ENCODE results near the gene SDK1. TPM values are rescaled to one million over a fixed set of nuclear protein-coding genes. Genes with fewer than 3 reads are reported as not detected.

Gene SDK1
- total and polyA plus RNA-seq, 2 of the 8 experiments (the other 6 are each of a cell fraction or from before 2014, with no cell fraction given), result 3.3 to 7.2 TPM

- H3K27me3 ChIP-seq (replicated peaks in 1 of 4; ENCODE audit: control insufficient read depth in 3 of 4, extremely low read depth in 1 of 4, insufficient read depth in 3 of 4, low read length in 3 of 4), result no peaks in the 10 kb centered on the region
- WGBS, 2 experiments (ENCODE audit: extremely low coverage in 1 of 2, insufficient coverage in 1 of 2, insufficient read length in 1 of 2, insufficient replicate concordance in 2 of 2, low coverage in 1 of 2, low lambda C conversion rate in 2 of 2, missing lambda C conversion rate in 1 of 2), result 81% methylated on average over 3 of the region's 3 CpGs; no CpG with 5 or more reads in 1 of the 2 experiments
- H3K4me3 ChIP-seq (ENCODE audit: extremely low read depth in 1 of 4, insufficient read depth in 2 of 4, low read depth in 3 of 4, low read length in 4 of 4), result no peak overlapping the region
- H3K9ac ChIP-seq (replicated peaks in 1 of 4; ENCODE audit: extremely low read depth in 1 of 4, low read depth in 3 of 4, low read length in 3 of 4), result no peak overlapping the region
- no peak for DNase-seq (ENCODE audit: low read depth in 1 of 2, low spot score in 2 of 2)
- no peak overlapping the region for H2BK5ac ChIP-seq (ENCODE audit: low read depth, low read length)
- no peak overlapping the region for H3K27ac ChIP-seq (ENCODE audit: low read depth, low read length)
- H3K4me1 ChIP-seq (replicated peaks in 1 of 4; ENCODE audit: control insufficient read depth in 3 of 4, insufficient read depth in 4 of 4, low read length in 3 of 4), result no peaks in the 10 kb centered on the region
- H2AK5ac ChIP-seq (ENCODE audit: low read depth, low read length), result no peak overlapping the region
- H3K14ac ChIP-seq (ENCODE audit: insufficient read length), result no peak overlapping the region
- TF ChIP-seq ATF2 (IDR thresholded peaks at IDR 0.05; ENCODE audit: low read length) (no peak), MAX (IDR thresholded peaks at IDR 0.05) (no peak), RAD21 (IDR thresholded peaks at IDR 0.05 in 1 of 2, conservative IDR thresholded peaks at IDR 0.05 in 1 of 2; ENCODE audit: low read depth in 2 of 2, low read length in 2 of 2) (0 out of 4 replicates have a peak, but pooled peaks of 1 of the 2 experiments have one; percentile 9)
- H3K79me2 ChIP-seq (ENCODE audit: control insufficient read depth in 1 of 2, insufficient read depth in 2 of 2, low read length in 2 of 2), result no peaks in the 10 kb centered on the region
- H3K79me1 ChIP-seq (ENCODE audit: low read depth, low read length), result no peaks in the 10 kb centered on the region; the same call in 1 of the 2 replicates
- no peak overlapping the region for H4K91ac ChIP-seq (replicated peaks; ENCODE audit: insufficient read length, low read length)
- no peak overlapping the region for H4K5ac ChIP-seq (ENCODE audit: insufficient read length, low read depth, low read length)
- no peaks in the 10 kb centered on the region for H4K20me1 ChIP-seq (replicated peaks in 1 of 2; ENCODE audit: control insufficient read depth in 1 of 2, insufficient read depth in 2 of 2, low read length in 2 of 2)
- no peak overlapping the region for H3K56ac ChIP-seq (replicated peaks; ENCODE audit: insufficient read length, low read depth, low read length)
- H3K9me3 ChIP-seq (ENCODE audit: insufficient read depth in 2 of 2, low read depth in 1 of 2, low read length in 1 of 2), result peaks cover 0 to 7% of the 10 kb centered on the region in 2 experiments; a peak in 3 of 4 replicates
- no peaks in the 10 kb centered on the region for H3K36me3 ChIP-seq (ENCODE audit: control insufficient read depth in 2 of 4, insufficient read depth in 4 of 4, low read length in 3 of 4)
- no peak overlapping the region for H3K23ac ChIP-seq (ENCODE audit: insufficient read length)
- no peak overlapping the region for H2BK12ac ChIP-seq (ENCODE audit: low read depth, low read length)
- no peak overlapping the region for H4K8ac ChIP-seq (ENCODE audit: extremely low read depth, insufficient read depth, low read length)
- H2AFZ ChIP-seq (ENCODE audit: low read length), result no peak overlapping the region
- FAIRE-seq, result no peak
- H3K18ac ChIP-seq (ENCODE audit: extremely low read depth, low read length), result no peak overlapping the region
- no peaks in the 10 kb centered on the region for H3K23me2 ChIP-seq (ENCODE audit: low read depth, low read length)
- ChIA-PET POLR2A (ENCODE audit: partially characterized antibody) (no interaction called here), CTCF (ENCODE audit: partially characterized antibody) (interaction anchor here (0.9 kb wide), 1 partner anchor 8 kb away, joined by 3 read pairs; no protein-coding TSS in a partner anchor)
- H3K4me2 ChIP-seq (ENCODE audit: insufficient read depth in 1 of 2, low read depth in 2 of 2, low read length in 2 of 2), result no peak overlapping the region
- no peak overlapping the region for H2BK120ac ChIP-seq (replicated peaks; ENCODE audit: low read depth, low read length)
- H2BK15ac ChIP-seq (ENCODE audit: low read length), result no peak overlapping the region
- H3K4ac ChIP-seq (replicated peaks; ENCODE audit: insufficient read length, low read depth, low read length), result no peak overlapping the region
- no peak overlapping the region for H2BK20ac ChIP-seq (ENCODE audit: low read length)
These were observed 92.8 kb downstream of the SDK1 start for GRCh38 chr7:3393862-3394261.
